Spleen (tissue), 11 donors: Measurements from ENCODE around the gene DNER. TPM values are rescaled to one million over a fixed set of nuclear protein-coding genes. Genes with fewer than 3 reads are reported as not detected.

Source experiments
- DNase-seq: peaks from one replicate; pipeline ENCODE4 v3.0.0-alpha.2; 2020
- H3K27ac ChIP-seq, 8 donors: fragments of 200-600 bp; sonication (generic) in 7 of 8; 1 replicate in 4 of 8; 2 replicates in 4 of 8; pipeline versions ENCODE4 v1.5.0 to v1.8.0; 2016 to 2021; ENCODE audit warnings: inconsistent platforms in 4 of 8, mild to moderate bottlenecking in 4 of 8, moderate library complexity in 1 of 8
- H3K27me3 ChIP-seq, 7 donors: fragments of 200-600 bp; sonication (generic) in 6 of 7; replicated peaks in 1 of 7; 1 replicate in 4 of 7; 2 replicates in 3 of 7; pipeline versions ENCODE4 v1.5.0 to v1.8.0; 2016 to 2021; ENCODE audit warnings: inconsistent platforms in 3 of 7, mild to moderate bottlenecking in 1 of 7
- H3K36me3 ChIP-seq, 6 donors: fragments of 200-600 bp; sonication (generic) in 5 of 6; 1 replicate in 4 of 6; 2 replicates in 2 of 6; pipeline versions ENCODE4 v1.5.0 to v1.8.0; 2016 to 2021; ENCODE audit warnings: inconsistent platforms in 2 of 6
- H3K4me1 ChIP-seq, 6 donors: fragments of 200-600 bp; sonication (generic) in 5 of 6; 1 replicate in 3 of 6; 2 replicates in 3 of 6; pipeline versions ENCODE4 v1.5.0 to v1.8.0; 2016 to 2021; ENCODE audit warnings: inconsistent platforms in 3 of 6
- H3K4me3 ChIP-seq, 8 donors: fragments of 200-600 bp; sonication (generic) in 7 of 8; 1 replicate in 4 of 8; 2 replicates in 4 of 8; pipeline versions ENCODE4 v1.5.0 to v1.8.0; 2016 to 2021; ENCODE audit warnings: inconsistent platforms in 4 of 8, mild to moderate bottlenecking in 4 of 8, moderate library complexity in 2 of 8
- H3K9me3 ChIP-seq, 8 donors: fragments of 200-600 bp; sonication (generic) in 7 of 8; 1 replicate in 4 of 8; 2 replicates in 4 of 8; pipeline versions ENCODE4 v1.5.0 to v1.8.0; 2016 to 2021; ENCODE audit warnings: inconsistent platforms in 4 of 8
- CTCF ChIP-seq, 11 experiments: fragments of 200-600 bp in 7 of 11; fragments of 450-650 bp in 4 of 11; sonication (generic) in 4 of 11; IDR thresholded peaks in 8 of 11; conservative IDR thresholded peaks in 3 of 11; 1 replicate in 7 of 11; 2 replicates in 4 of 11; pipeline versions ENCODE4 v1.4.0 to v1.8.0; 2016 to 2021; ENCODE audit warnings: antibody characterized with exemption in 11 of 11, inconsistent platforms in 4 of 11, mild to moderate bottlenecking in 1 of 11
- POLR2A ChIP-seq, 3 donors: fragments of 450-650 bp; IDR thresholded peaks; one replicate each; pipeline ENCODE4 v1.5.1; 2017; ENCODE audit warnings: antibody characterized with exemption in 3 of 3, mild to moderate bottlenecking in 1 of 3
- POLR2AphosphoS5 ChIP-seq, 3 donors: sonication (generic); formaldehyde crosslinking; IDR thresholded peaks; one replicate each; pipeline ENCODE4 v1.5.1; 2017; ENCODE audit warnings: antibody characterized with exemption in 3 of 3
- WGBS, 5 donors: extraction: QIAGEN DNeasy Blood & Tissue Kit in 3 of 5; methylation state at CpG; one replicate each; pipeline versions ENCODE4 v1.1.5 to v1.1.7; 2013 to 2018; 5-methylcytosine and 5-hydroxymethylcytosine counted together
- intact Hi-C: fragments of 100-400 bp; cut with DNase I; formaldehyde crosslinking; loops from one replicate; pipeline ENCODE4 v1.15.0; 2023; ENCODE audit warnings: low total_unique reads
- polyA plus RNA-seq, 3 donors: library from polyadenylated mRNA; stranded (reverse); fragments of 200-250 nt; gene quantifications; one replicate each; pipeline ENCODE4 v1.2.1, GENCODE V29; 2013
- total RNA-seq, 7 donors: library from RNA; depleted of rRNA in 3 of 7; stranded (reverse); fragments of >200 nt in 3 of 7; fragmentation: NEBNext Ultra II Directional in 4 of 7; extraction: Animal tissue kit (Norgen Biotek cat#: 25700) in 4 of 7; gene quantifications; one replicate each; pipeline versions ENCODE4 v1.1.0 to v1.2.1, GENCODE V29; 2016 to 2021
- donor health status: healthy with polysubstance abuse.
- donor health status: DM: no; HTN: no; CAD: no; lungs with moderate emphysema.
- donor health status: DM: no; HTN: no; CAD: no.
- donor health status: Bipolar disorder and iron deficiency.
- donor health status: healthy.
- donor health status: DM: no; HTN: no; CAD: no.
- donor health status: DM: yes; HTN: yes; CAD: no.

DNER gene
- total and polyA plus RNA-seq, 10 donors: 0.03 to 0.58 (median 0.26) TPM; not detected in 3

GRCh38 chr2:229688141-229688540 lies 26.2 kb downstream of the DNER start:
- no peak overlapping the region for H3K4me3 ChIP-seq
- intact Hi-C loops: no loop called here
- peaks cover 0 to 24% (median 3%) of the 10 kb centered on the region in 7 donors for H3K27me3 ChIP-seq
- no peaks in the 10 kb centered on the region for H3K4me1 ChIP-seq
- no peak overlapping the region for H3K27ac ChIP-seq
- H3K36me3 ChIP-seq: no peaks in the 10 kb centered on the region
- TF ChIP-seq POLR2AphosphoS5 (IDR thresholded peaks at IDR 0.05) (no peak), POLR2A (IDR thresholded peaks at IDR 0.05) (no peak), CTCF (IDR thresholded peaks at IDR 0.05 in 8 of 11, conservative IDR thresholded peaks at IDR 0.05 in 3 of 11) (no peak)
- no peaks in the 10 kb centered on the region for H3K9me3 ChIP-seq
- 81 to 90% (median 85%) methylated on average over 7 of the region's 7 CpGs for WGBS, 5 donors
- no peak for DNase-seq

GRCh38 chr2:229686122-229686919 lies 28.0 kb downstream of the DNER start:
- DNase-seq: no peak
- 84 to 89% (median 87%) methylated on average over 6 of the region's 6 CpGs for WGBS, 5 donors

DNA sequence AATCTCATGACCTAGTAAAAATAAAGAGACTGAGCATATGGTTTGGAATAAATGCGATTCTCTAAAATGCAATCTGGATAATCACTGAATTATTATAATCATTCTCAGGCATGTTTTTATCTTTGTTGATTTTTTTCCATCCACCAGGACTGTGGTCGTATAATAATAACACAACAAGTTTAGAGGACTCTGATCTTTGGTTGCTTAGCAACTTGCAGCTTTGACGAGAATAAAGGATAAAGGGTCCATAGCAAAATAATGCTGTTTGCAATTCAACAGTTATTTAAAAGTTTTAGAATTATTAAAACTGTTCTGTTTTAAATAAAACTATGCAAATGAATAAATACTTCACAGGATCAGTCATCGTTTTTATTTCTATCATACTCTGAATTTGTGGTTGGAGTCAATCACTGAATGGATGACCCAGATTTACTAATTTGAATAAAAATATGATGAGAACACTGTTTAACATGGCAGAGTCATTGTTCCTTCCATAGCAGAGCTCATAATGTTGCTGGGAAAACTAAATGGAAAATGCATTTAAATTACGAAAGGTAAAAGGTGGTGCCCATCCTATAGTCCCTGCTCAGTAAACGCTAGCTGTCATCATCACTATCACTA lies 29.3 kb downstream of the DNER start:
- no peaks in the 10 kb centered on the region for H3K4me1 ChIP-seq
- DNase-seq: no peak
- TF ChIP-seq CTCF (IDR thresholded peaks at IDR 0.05 in 8 of 11, conservative IDR thresholded peaks at IDR 0.05 in 3 of 11): no peak
- no peak for TF ChIP-seq POLR2AphosphoS5 (IDR thresholded peaks at IDR 0.05)
- no peaks in the 10 kb centered on the region for H3K36me3 ChIP-seq
- peaks cover 0 to 38% (median 3%) of the 10 kb centered on the region in 7 donors for H3K27me3 ChIP-seq
- intact Hi-C loops: no loop called here
- WGBS, 5 donors: 83 to 92% (median 84%) methylated on average over 6 of the region's 6 CpGs
- no peak overlapping the region for H3K27ac ChIP-seq
- H3K4me3 ChIP-seq: no peak overlapping the region
- no peaks in the 10 kb centered on the region for H3K9me3 ChIP-seq

More at GRCh38 chr2:229686122-229686919, 28.0 kb downstream of the DNER start:
- no peak overlapping the region for H3K27ac ChIP-seq
- H3K4me3 ChIP-seq: no peak overlapping the region
- H3K9me3 ChIP-seq: no peaks in the 10 kb centered on the region
- no peaks in the 10 kb centered on the region for H3K4me1 ChIP-seq
- intact Hi-C loops: no loop called here
- no peaks in the 10 kb centered on the region for H3K36me3 ChIP-seq
- peaks cover 0 to 26% (median 3%) of the 10 kb centered on the region in 7 donors for H3K27me3 ChIP-seq
- TF ChIP-seq POLR2A (IDR thresholded peaks at IDR 0.05): no peak
- TF ChIP-seq CTCF (IDR thresholded peaks at IDR 0.05 in 8 of 11, conservative IDR thresholded peaks at IDR 0.05 in 3 of 11): no peak
- TF ChIP-seq POLR2AphosphoS5 (IDR thresholded peaks at IDR 0.05): no peak
